GM23338 (cell line): ENCODE measurements around the gene CRACR2A. TPM values are rescaled to one million over a fixed set of nuclear protein-coding genes. Genes with fewer than 3 reads are reported as not detected.

Source experiments
- ATAC-seq: fragments of 200-7000 bp; cut with Tn5 transposase; 3 replicates; pipeline ENCODE4 v1.9.1; 2020
- DNase-seq: peaks from one replicate; pipeline ENCODE4 v3.0.0-alpha.2; 2015; ENCODE audit warnings: low spot score
- H2AFZ ChIP-seq: fragments of 200-600 bp; sonication (generic); 2 replicates; pipeline ENCODE4 v1.8.0; 2016; ENCODE audit warnings: antibody characterized with exemption, mild to moderate bottlenecking, moderate library complexity
- H3F3A ChIP-seq: fragments of 200-600 bp; sonication (generic); replicated peaks from 2 replicates; pipeline ENCODE4 v1.8.0; 2017; ENCODE audit warnings: antibody characterized with exemption, mixed run types, low read depth
- H3K27ac ChIP-seq: fragments of 200-600 bp; sonication (generic); 2 replicates; pipeline ENCODE4 v1.6.1; 2016; ENCODE audit warnings: low read depth
- H3K27me3 ChIP-seq: fragments of 200-600 bp; sonication (generic); 2 replicates; pipeline ENCODE4 v1.8.0; 2016; ENCODE audit warnings: mild to moderate bottlenecking, mixed run types, moderate library complexity; ENCODE audit not compliant: insufficient read depth
- H3K36me3 ChIP-seq: fragments of 200-600 bp; sonication (generic); 2 replicates; pipeline ENCODE4 v1.8.0; 2016; ENCODE audit warnings: mild to moderate bottlenecking; ENCODE audit not compliant: insufficient read depth
- H3K4me1 ChIP-seq: fragments of 200-600 bp; sonication (generic); 2 replicates; pipeline ENCODE4 v1.8.0; 2016; ENCODE audit warnings: mild to moderate bottlenecking, moderate library complexity; ENCODE audit not compliant: insufficient read depth
- H3K4me2 ChIP-seq: fragments of 200-600 bp; sonication (generic); 2 replicates; pipeline ENCODE4 v1.7.1; 2017; ENCODE audit warnings: mixed run types
- H3K4me3 ChIP-seq: fragments of 200-600 bp; sonication (generic); 2 replicates; pipeline ENCODE4 v1.6.1; 2016; ENCODE audit warnings: mixed run types
- H3K79me2 ChIP-seq: fragments of 200-600 bp; sonication (generic); replicated peaks from 2 replicates; pipeline ENCODE4 v1.8.0; 2017; ENCODE audit warnings: mild to moderate bottlenecking; ENCODE audit not compliant: insufficient read depth
- H3K9me2 ChIP-seq: fragments of 200-600 bp; sonication (generic); 2 replicates; pipeline ENCODE4 v1.8.0; 2017; ENCODE audit not compliant: insufficient read depth
- H4K20me1 ChIP-seq: fragments of 200-600 bp; sonication (generic); replicated peaks from 2 replicates; pipeline ENCODE4 v1.8.0; 2017; ENCODE audit warnings: mild to moderate bottlenecking; ENCODE audit not compliant: insufficient read depth
- H3K27ac Mint-ChIP-seq: 2 replicates; pipeline ENCODE4 v1.8.0; 2020; ENCODE audit warnings: inconsistent platforms, mild to moderate bottlenecking, moderate library complexity, mixed read lengths
- H3K27me3 Mint-ChIP-seq: 3 replicates; pipeline ENCODE4 v1.8.0; 2022; ENCODE audit warnings: low read depth, mild to moderate bottlenecking, moderate library complexity, mixed read lengths, inconsistent platforms; ENCODE audit not compliant: insufficient read depth, poor library complexity
- H3K36me3 Mint-ChIP-seq: 3 replicates; pipeline ENCODE4 v1.8.0; 2021; ENCODE audit warnings: low read depth, mild to moderate bottlenecking, inconsistent platforms, moderate library complexity, mixed read lengths
- H3K4me1 Mint-ChIP-seq: 3 replicates; pipeline ENCODE4 v1.8.0; 2020; ENCODE audit warnings: mild to moderate bottlenecking, inconsistent platforms, mixed read lengths
- H3K4me3 Mint-ChIP-seq: 3 replicates; pipeline ENCODE4 v1.8.0; 2021; ENCODE audit warnings: moderate library complexity, mild to moderate bottlenecking, inconsistent platforms, mixed read lengths
- H3K9me3 Mint-ChIP-seq: 3 replicates; pipeline ENCODE4 v1.8.0; 2020; ENCODE audit warnings: moderate library complexity, mild to moderate bottlenecking, inconsistent platforms, mixed read lengths
- CREB1 ChIP-seq: fragments of 250-450 bp; sonication (Bioruptor Pico); IDR thresholded peaks from 2 replicates; pipeline ENCODE4 v1.5.0; 2020; ENCODE audit warnings: low read depth, mild to moderate bottlenecking, moderate library complexity
- CTCF ChIP-seq, 2 experiments: fragments of 200-600 bp in 1 of 2; sonication (generic) in 1 of 2; conservative IDR thresholded peaks; 2 replicates each; pipeline versions ENCODE4 v1.5.1 to v1.6.1; 2016 to 2017; ENCODE audit warnings: antibody characterized with exemption in 2 of 2, low read depth in 2 of 2, mild to moderate bottlenecking in 2 of 2, moderate library complexity in 1 of 2
- ETS1 ChIP-seq: IDR thresholded peaks from 2 replicates; pipeline ENCODE4 v1.6.1; 2016; ENCODE audit warnings: antibody characterized with exemption
- EZH2 ChIP-seq: fragments of 200-600 bp; sonication (generic); IDR thresholded peaks from one replicate; pipeline ENCODE4 v1.8.0; 2017; ENCODE audit warnings: antibody characterized with exemption, mild to moderate bottlenecking, low read depth; ENCODE audit not compliant: unreplicated experiment
- EZH2phosphoT487 ChIP-seq: fragments of 200-600 bp; sonication (generic); IDR thresholded peaks from one replicate; pipeline ENCODE4 v1.8.1; 2018; ENCODE audit warnings: antibody characterized with exemption; ENCODE audit not compliant: unreplicated experiment
- JUNB ChIP-seq: IDR thresholded peaks from one replicate; pipeline ENCODE4 v1.6.1; 2016; ENCODE audit warnings: antibody characterized with exemption; ENCODE audit not compliant: unreplicated experiment
- NANOG ChIP-seq: IDR thresholded peaks from 2 replicates; pipeline ENCODE4 v1.6.1; 2016; ENCODE audit warnings: antibody characterized with exemption, borderline replicate concordance
- POLR2AphosphoS5 ChIP-seq: IDR thresholded peaks from 2 replicates; pipeline ENCODE4 v1.6.1; 2016; ENCODE audit warnings: antibody characterized with exemption, low read depth
- REST ChIP-seq: IDR thresholded peaks from one replicate; pipeline ENCODE4 v1.6.1; 2018; ENCODE audit warnings: antibody characterized with exemption; ENCODE audit not compliant: unreplicated experiment
- STAT1 ChIP-seq: IDR thresholded peaks from one replicate; pipeline ENCODE4 v1.6.1; 2016; ENCODE audit warnings: antibody characterized with exemption; ENCODE audit not compliant: unreplicated experiment
- ZNF114 ChIP-seq: fragments of 250-450 bp; sonication (Bioruptor Pico); IDR thresholded peaks from 2 replicates; pipeline ENCODE4 v1.5.0; 2020; ENCODE audit warnings: mild to moderate bottlenecking, moderate library complexity
- ZNF331 ChIP-seq: fragments of 250-450 bp; sonication (Bioruptor Pico); IDR thresholded peaks from 2 replicates; pipeline ENCODE4 v1.5.0; 2020; ENCODE audit warnings: low read depth, mild to moderate bottlenecking, moderate library complexity
- ZNF462 ChIP-seq: fragments of 250-450 bp; sonication (Bioruptor Pico); IDR thresholded peaks from 2 replicates; pipeline ENCODE4 v1.5.0; 2020; ENCODE audit warnings: mild to moderate bottlenecking, moderate library complexity
- polyA plus RNA-seq: library from polyadenylated mRNA; unstranded; fragments of >200 nt; fragmentation: Nextera tagmentation; extraction: Ambion mirVana; gene quantifications from 2 replicates; pipeline ENCODE4 v1.2.1, GENCODE V29; 2016
- total RNA-seq: library from RNA; depleted of rRNA; stranded (reverse); fragments of >200 nt; shearing (Covaris generic); gene quantifications from 2 replicates; pipeline ENCODE4 v1.2.3, GENCODE V29; 2014

The CRACR2A gene
- total and polyA plus RNA-seq, 2 experiments from 2014 or later: 1.5 to 3.0 TPM

- no peaks in the 10 kb centered on the region for H3K36me3 ChIP-seq
- TF ChIP-seq JUNB (no peak), ZNF462 (CRISPR knock-in tag) (no peak), REST (no peak), EZH2phosphoT487 (no peak), ZNF331 (no peak), CREB1 (CRISPR knock-in tag) (no peak), STAT1 (no peak), CTCF (conservative IDR thresholded peaks at IDR 0.05; ENCODE audit: low read depth in 2 of 2) (no peak), ZNF114 (CRISPR knock-in tag) (no peak), EZH2 (no peak), POLR2AphosphoS5 (no peak), ETS1 (no peak), NANOG (no peak)
- H4K20me1 ChIP-seq: no peaks in the 10 kb centered on the region
- ATAC-seq (no peak; the same call in 2 of the 3 replicates), DNase-seq (no peak)
- 0 out of 2 replicates have a peak, but pooled peaks cover 2% of the 10 kb centered on the region for H3F3A ChIP-seq
- Mint-ChIP-seq H3K27ac (no peak overlapping the region), H3K36me3 (no peaks in the 10 kb centered on the region), H3K9me3 (no peaks in the 10 kb centered on the region; the same call in 2 of the 3 replicates), H3K27me3 (peaks cover 20% of the 10 kb centered on the region), H3K4me3 (peak overlapping the region; percentile 63; the same call in 2 of the 3 replicates), H3K4me1 (peaks cover 10% of the 10 kb centered on the region)
- no peak overlapping the region for H3K27ac ChIP-seq
- peak overlapping the region; percentile 77; the same call in 1 of the 2 replicates for H3K4me2 ChIP-seq
- H3K27me3 ChIP-seq: peaks cover 9% of the 10 kb centered on the region; the same call in 1 of the 2 replicates
- H3K79me2 ChIP-seq: no peaks in the 10 kb centered on the region
- no peaks in the 10 kb centered on the region for H3K9me2 ChIP-seq
- peaks cover 5% of the 10 kb centered on the region for H3K4me1 ChIP-seq
- peak overlapping the region; percentile 94 for H2AFZ ChIP-seq
- peak overlapping the region; percentile 52; the same call in 1 of the 2 replicates for H3K4me3 ChIP-seq
Measured at GRCh38 chr12:3752096-3752709, 706 bp downstream of the CRACR2A start.
